Type B pancreatic cell (in vitro differentiated cells): ENCODE measurements around the gene TMEM51. TPM values are rescaled to one million over a fixed set of nuclear protein-coding genes. Genes with fewer than 3 reads are reported as not detected.
A peak's percentile ranks its signal among the peaks of the same experiment; 100 is the strongest.

Source experiments
- DNase-seq: peaks from one replicate; pipeline ENCODE4 v3.0.0; 2021; ENCODE audit warnings: mixed read lengths; ENCODE audit not compliant: unreplicated experiment; ENCODE audit errors: extremely low spot score
- H3K27ac Mint-ChIP-seq: 2 replicates; pipeline ENCODE4 v1.8.0; 2021; ENCODE audit warnings: mild to moderate bottlenecking, mixed read lengths
- H3K27me3 Mint-ChIP-seq: 2 replicates; pipeline ENCODE4 v1.8.0; 2021; ENCODE audit warnings: mixed read lengths
- H3K36me3 Mint-ChIP-seq: 2 replicates; pipeline ENCODE4 v1.8.0; 2021; ENCODE audit warnings: mixed read lengths
- H3K4me1 Mint-ChIP-seq: one replicate; pipeline ENCODE4 v1.8.0; 2021; ENCODE audit warnings: mixed read lengths; ENCODE audit not compliant: unreplicated experiment
- H3K4me3 Mint-ChIP-seq: 2 replicates; pipeline ENCODE4 v1.8.0; 2021; ENCODE audit warnings: mild to moderate bottlenecking, mixed read lengths
- H3K9me3 Mint-ChIP-seq: 2 replicates; pipeline ENCODE4 v1.8.0; 2021; ENCODE audit warnings: mixed read lengths
- CTCF ChIP-seq: fragments of 200-600 bp; sonication (generic); conservative IDR thresholded peaks from 2 replicates; pipeline ENCODE4 v1.5.0; 2021; ENCODE audit warnings: antibody characterized with exemption, mild to moderate bottlenecking
- total RNA-seq: library from RNA; stranded (reverse); gene quantifications from 2 replicates; pipeline ENCODE4 v1.2.1, GENCODE V29; 2021; ENCODE audit warnings: low replicate concordance

Gene TMEM51
- total RNA-seq, 1 donor from 2014 or later = 12.5 TPM

GRCh38 chr1:15233689-15234088 lies 80.1 kb downstream of the TMEM51 start:
- no peak overlapping the region for H3K4me3 Mint-ChIP-seq
- no peak for TF ChIP-seq CTCF
- no peaks in the 10 kb centered on the region for H3K27me3 Mint-ChIP-seq
- H3K36me3 Mint-ChIP-seq = no peaks in the 10 kb centered on the region
- H3K9me3 Mint-ChIP-seq = no peaks in the 10 kb centered on the region
- no peak for DNase-seq
- peaks cover 16% of the 10 kb centered on the region for H3K4me1 Mint-ChIP-seq
- no peak overlapping the region for H3K27ac Mint-ChIP-seq

GRCh38 chr1:15236321-15236721 lies 82.8 kb downstream of the TMEM51 start:
- DNase-seq = peak; percentile 8
- Mint-ChIP-seq H3K4me1 (peaks cover 21% of the 10 kb centered on the region), H3K27ac (no peak overlapping the region), H3K9me3 (no peaks in the 10 kb centered on the region), H3K27me3 (no peaks in the 10 kb centered on the region), H3K4me3 (no peak overlapping the region), H3K36me3 (no peaks in the 10 kb centered on the region)
- no peak for TF ChIP-seq CTCF

- Mint-ChIP-seq H3K4me1 (peaks cover 21% of the 10 kb centered on the region), H3K27me3 (no peaks in the 10 kb centered on the region), H3K4me3 (no peak overlapping the region), H3K9me3 (no peaks in the 10 kb centered on the region), H3K36me3 (no peaks in the 10 kb centered on the region), H3K27ac (no peak overlapping the region)
- DNase-seq = peak; percentile 6
- no peak for TF ChIP-seq CTCF
These were observed 83.2 kb downstream of the TMEM51 start for GRCh38 chr1:15236746-15237145.

GRCh38 chr1:15238789-15239188 lies 85.2 kb downstream of the TMEM51 start:
- H3K27ac Mint-ChIP-seq = no peak overlapping the region
- H3K4me1 Mint-ChIP-seq = peaks cover 27% of the 10 kb centered on the region
- no peak overlapping the region for H3K4me3 Mint-ChIP-seq
- no peaks in the 10 kb centered on the region for H3K36me3 Mint-ChIP-seq
- H3K9me3 Mint-ChIP-seq = no peaks in the 10 kb centered on the region
- H3K27me3 Mint-ChIP-seq = no peaks in the 10 kb centered on the region
- no peak for DNase-seq
- TF ChIP-seq CTCF = no peak

- peaks cover 5% of the 10 kb centered on the region for H3K27me3 Mint-ChIP-seq
- peaks cover 29% of the 10 kb centered on the region for H3K4me1 Mint-ChIP-seq
- H3K27ac Mint-ChIP-seq = no peak overlapping the region
- DNase-seq = no peak
- no peak for TF ChIP-seq CTCF
- no peaks in the 10 kb centered on the region for H3K9me3 Mint-ChIP-seq
- H3K36me3 Mint-ChIP-seq = no peaks in the 10 kb centered on the region
- H3K4me3 Mint-ChIP-seq = no peak overlapping the region
These were observed 89.2 kb downstream of the TMEM51 start for GRCh38 chr1:15242766-15243165.
